HCT116 (cell line): Measurements from ENCODE around the gene TENT4A. TPM values are rescaled to one million over a fixed set of nuclear protein-coding genes. Genes with fewer than 3 reads are reported as not detected.

Source experiments
- ATAC-seq: fragments of 200-7000 bp; cut with Tn5 transposase; 2 replicates; pipeline ENCODE4 v1.9.1; 2020; ENCODE audit warnings: mild to moderate bottlenecking, moderate library complexity
- BruUV-seq: library from RNA; stranded (reverse); fragments of 400-500 nt; replicated peaks from 2 replicates; lab custom pipeline; 2021; lab: Mats Ljungman, UMichigan
- CTCF ChIA-PET: fragments of 300-600 bp; sonication (Branson Sonifier 250); formaldehyde crosslinking; loops from one replicate; lab custom pipeline; 2021; ENCODE audit warnings: antibody characterized with exemption; lab: Charles Lee
- POLR2A ChIA-PET: fragments of 300-600, 350-600 bp; sonication (Branson Sonifier 250); formaldehyde crosslinking; loops from one replicate; lab custom pipeline; 2021; ENCODE audit warnings: antibody characterized with exemption; lab: Charles Lee
- RAD21 ChIA-PET, 2 experiments: fragments of 300-600 bp; sonication (Branson Sonifier 250); formaldehyde crosslinking; loops; one replicate each; lab custom pipeline; 2023; ENCODE audit warnings: low total read pairs in 2 of 2; ENCODE audit not compliant: uncharacterized antibody in 2 of 2, unreplicated experiment in 2 of 2, low non-redundant PET in 1 of 2; lab: Charles Lee
- DNase-seq: peaks from one replicate; pipeline ENCODE4 v3.0.0-alpha.2; 2010; ENCODE audit warnings: low read depth, low spot score
- H2AFZ ChIP-seq: fragments of 200-600 bp; shearing (Covaris generic), sonication (generic); 2 replicates; pipeline ENCODE4 v1.6.1; 2017; ENCODE audit warnings: low read depth, mixed run types, mixed read lengths, antibody characterized with exemption, low read length; ENCODE audit not compliant: poor library complexity, severe bottlenecking
- H3K27ac ChIP-seq: 2 replicates; pipeline ENCODE4 v1.5.1; 2012; ENCODE audit warnings: low read depth, low read length
- H3K27me3 ChIP-seq: fragments of 200-600 bp; sonication (generic); 2 replicates; pipeline ENCODE4 v1.6.1; 2016; ENCODE audit warnings: mixed run types, low read length, mixed read lengths; ENCODE audit not compliant: insufficient read depth
- H3K36me3 ChIP-seq, 2 experiments: fragments of 200-500 bp in 1 of 2; fragments of 200-600 bp in 1 of 2; sonication (Bioruptor generic) in 1 of 2; sonication (generic) in 1 of 2; 2 replicates each; pipeline versions ENCODE4 v1.5.1 to v1.6.1; 2014 to 2016; ENCODE audit warnings: low read length in 2 of 2, inconsistent platforms in 1 of 2, mixed read lengths in 1 of 2, mixed run types in 1 of 2; ENCODE audit not compliant: insufficient read depth in 2 of 2, control insufficient read depth in 1 of 2
- H3K4me1 ChIP-seq, 2 experiments: fragments of 200-600 bp in 1 of 2; sonication (generic) in 1 of 2; 2 replicates each; pipeline versions ENCODE4 v1.5.1 to v1.6.1; 2012 to 2017; ENCODE audit warnings: low read length in 2 of 2, inconsistent platforms in 1 of 2, mild to moderate bottlenecking in 1 of 2, mixed read lengths in 1 of 2, mixed run types in 1 of 2, moderate library complexity in 1 of 2; ENCODE audit not compliant: insufficient read depth in 2 of 2, control insufficient read depth in 1 of 2
- H3K4me2 ChIP-seq: fragments of 200-600 bp; sonication (generic); 2 replicates; pipeline ENCODE4 v1.6.1; 2017; ENCODE audit warnings: mixed run types, low read length, mixed read lengths
- H3K4me3 ChIP-seq, 2 experiments: fragments of 200-600 bp in 1 of 2; sonication (generic) in 1 of 2; replicated peaks in 1 of 2; 2 replicates each; pipeline ENCODE4 v1.5.1; 2011 to 2016; ENCODE audit warnings: low read length in 2 of 2, control low read depth in 1 of 2, low read depth in 1 of 2, mild to moderate bottlenecking in 1 of 2, mixed read lengths in 1 of 2, mixed run types in 1 of 2
- H3K79me2 ChIP-seq: fragments of 200-600 bp; sonication (generic); 2 replicates; pipeline ENCODE4 v1.6.1; 2017; ENCODE audit warnings: mild to moderate bottlenecking, mixed run types, low read length, moderate library complexity, mixed read lengths; ENCODE audit not compliant: insufficient read depth
- H3K9ac ChIP-seq: fragments of 200-600 bp; sonication (generic); 2 replicates; pipeline ENCODE4 v1.6.1; 2016; ENCODE audit warnings: low read length, mixed read lengths
- H3K9me2 ChIP-seq: fragments of 200-600 bp; sonication (generic), shearing (Covaris generic); 2 replicates; pipeline ENCODE4 v1.6.1; 2017; ENCODE audit warnings: mixed run types, mild to moderate bottlenecking, moderate library complexity; ENCODE audit not compliant: insufficient read depth
- H3K9me3 ChIP-seq, 2 experiments: fragments of 200-500 bp in 1 of 2; fragments of 200-600 bp in 1 of 2; sonication (Bioruptor generic) in 1 of 2; sonication (generic) in 1 of 2; 2 replicates each; pipeline ENCODE4 v1.6.1; 2014 to 2017; ENCODE audit warnings: low read length in 2 of 2, mixed read lengths in 2 of 2, inconsistent platforms in 1 of 2, low read depth in 1 of 2, mild to moderate bottlenecking in 1 of 2, mixed run types in 1 of 2, moderate library complexity in 1 of 2; ENCODE audit not compliant: control insufficient read depth in 1 of 2, insufficient read depth in 1 of 2
- H4K20me1 ChIP-seq: fragments of 200-600 bp; sonication (generic), shearing (Covaris generic); 2 replicates; pipeline ENCODE4 v1.6.1; 2017; ENCODE audit warnings: mixed run types, mild to moderate bottlenecking, moderate library complexity; ENCODE audit not compliant: insufficient read depth
- CBX3 ChIP-seq: IDR thresholded peaks from 2 replicates; pipeline ENCODE4 v1.6.1; 2012; ENCODE audit warnings: low read depth
- ELF1 ChIP-seq: IDR thresholded peaks from 2 replicates; pipeline ENCODE4 v1.6.1; 2012; ENCODE audit warnings: low read depth, borderline replicate concordance
- EZH2 ChIP-seq: fragments of 200-600 bp; sonication (generic); IDR thresholded peaks from 2 replicates; pipeline ENCODE4 v1.6.1; 2017; ENCODE audit warnings: antibody characterized with exemption, mixed run types
- POLR2A ChIP-seq: IDR thresholded peaks from 2 replicates; pipeline ENCODE4 v1.7.0; 2011; ENCODE audit warnings: borderline replicate concordance; ENCODE audit not compliant: insufficient read depth, insufficient read length; ENCODE audit errors: extremely low read depth
- RAD21 ChIP-seq: IDR thresholded peaks from 2 replicates; pipeline ENCODE4 v1.6.1; 2012; ENCODE audit warnings: low read depth, mild to moderate bottlenecking
- SIN3A ChIP-seq: IDR thresholded peaks from 2 replicates; pipeline ENCODE4 v1.6.1; 2012; ENCODE audit warnings: low read depth
- TCF7L2 ChIP-seq: IDR thresholded peaks from 2 replicates; pipeline ENCODE4 v1.7.0; 2011; ENCODE audit warnings: borderline replicate concordance, inconsistent platforms; ENCODE audit not compliant: insufficient read depth, insufficient read length; ENCODE audit errors: extremely low read depth
- ZFX ChIP-seq: fragments of 450-650 bp; IDR thresholded peaks from 2 replicates; pipeline ENCODE4 v1.6.1; 2017
- ZNF274 ChIP-seq: fragments of 200-500 bp; sonication (Bioruptor generic); IDR thresholded peaks from 2 replicates; pipeline ENCODE4 v1.6.1; 2014; ENCODE audit warnings: mild to moderate bottlenecking, low read depth, low read length, inconsistent platforms
- intact Hi-C: fragments of 100-400 bp; cut with micrococcal nuclease; formaldehyde crosslinking; loops from 2 replicates; pipeline ENCODE4 v1.10.0; 2022
- total RNA-seq: library from RNA; stranded (reverse); gene quantifications from one replicate; pipeline ENCODE4 v1.2.1, GENCODE V29; 2021; ENCODE audit not compliant: unreplicated experiment
- TF ChIP-seq, protein P1 (sequence below): IDR thresholded peaks from 2 replicates; pipeline ENCODE4 v1.6.1; 2012; ENCODE audit warnings: low read depth

The TENT4A gene
- total RNA-seq, 1 experiment from 2014 or later = 39.8 TPM

DNA sequence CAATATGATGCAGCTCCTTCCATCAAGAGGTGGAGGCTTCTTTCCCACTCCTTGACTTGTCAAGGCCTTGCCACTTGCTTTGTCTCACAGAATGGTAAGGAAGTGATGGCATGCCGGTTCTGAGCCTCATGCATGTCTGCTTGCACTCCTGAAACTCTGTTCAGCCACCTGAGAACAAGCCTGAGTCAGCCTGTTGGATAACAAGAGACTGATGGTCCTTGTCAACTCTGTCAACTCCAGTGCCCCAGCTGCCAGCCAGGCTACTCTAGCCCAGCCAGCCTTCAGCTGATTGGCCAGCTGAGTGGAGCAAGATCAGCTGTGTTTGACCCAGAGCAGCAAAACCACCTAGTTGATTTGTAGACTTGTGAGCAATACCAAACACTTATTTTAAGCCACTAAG, 4.4 kb upstream of the TENT4A start:
- H3K4me3 ChIP-seq = no peak overlapping the region
- peaks cover 19 to 32% of the 10 kb centered on the region in 2 experiments for H3K4me1 ChIP-seq
- DNase-seq (no peak), ATAC-seq (no peak)
- CTCF ChIA-PET = no interaction called here
- no peaks in the 10 kb centered on the region for H3K79me2 ChIP-seq
- H3K9ac ChIP-seq = no peak overlapping the region
- no peak overlapping the region for H3K27ac ChIP-seq
- no TSS peak for BruUV-seq
- no peaks in the 10 kb centered on the region for H4K20me1 ChIP-seq
- intact Hi-C loops = no loop called here
- POLR2A ChIA-PET = no interaction called here
- H3K36me3 ChIP-seq = no peaks in the 10 kb centered on the region
- TF ChIP-seq TCF7L2 (no peak), ZNF274 (no peak), RAD21 (no peak), CBX3 (no peak), ZFX (no peak), SIN3A (no peak), EZH2 (no peak), POLR2A (no peak), ELF1 (no peak)
- TF ChIP-seq, protein P1, sequence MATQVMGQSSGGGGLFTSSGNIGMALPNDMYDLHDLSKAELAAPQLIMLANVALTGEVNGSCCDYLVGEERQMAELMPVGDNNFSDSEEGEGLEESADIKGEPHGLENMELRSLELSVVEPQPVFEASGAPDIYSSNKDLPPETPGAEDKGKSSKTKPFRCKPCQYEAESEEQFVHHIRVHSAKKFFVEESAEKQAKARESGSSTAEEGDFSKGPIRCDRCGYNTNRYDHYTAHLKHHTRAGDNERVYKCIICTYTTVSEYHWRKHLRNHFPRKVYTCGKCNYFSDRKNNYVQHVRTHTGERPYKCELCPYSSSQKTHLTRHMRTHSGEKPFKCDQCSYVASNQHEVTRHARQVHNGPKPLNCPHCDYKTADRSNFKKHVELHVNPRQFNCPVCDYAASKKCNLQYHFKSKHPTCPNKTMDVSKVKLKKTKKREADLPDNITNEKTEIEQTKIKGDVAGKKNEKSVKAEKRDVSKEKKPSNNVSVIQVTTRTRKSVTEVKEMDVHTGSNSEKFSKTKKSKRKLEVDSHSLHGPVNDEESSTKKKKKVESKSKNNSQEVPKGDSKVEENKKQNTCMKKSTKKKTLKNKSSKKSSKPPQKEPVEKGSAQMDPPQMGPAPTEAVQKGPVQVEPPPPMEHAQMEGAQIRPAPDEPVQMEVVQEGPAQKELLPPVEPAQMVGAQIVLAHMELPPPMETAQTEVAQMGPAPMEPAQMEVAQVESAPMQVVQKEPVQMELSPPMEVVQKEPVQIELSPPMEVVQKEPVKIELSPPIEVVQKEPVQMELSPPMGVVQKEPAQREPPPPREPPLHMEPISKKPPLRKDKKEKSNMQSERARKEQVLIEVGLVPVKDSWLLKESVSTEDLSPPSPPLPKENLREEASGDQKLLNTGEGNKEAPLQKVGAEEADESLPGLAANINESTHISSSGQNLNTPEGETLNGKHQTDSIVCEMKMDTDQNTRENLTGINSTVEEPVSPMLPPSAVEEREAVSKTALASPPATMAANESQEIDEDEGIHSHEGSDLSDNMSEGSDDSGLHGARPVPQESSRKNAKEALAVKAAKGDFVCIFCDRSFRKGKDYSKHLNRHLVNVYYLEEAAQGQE = no peak
- RAD21 ChIA-PET = no interaction called here
- H2AFZ ChIP-seq = no peak overlapping the region
- H3K9me3 ChIP-seq = no peaks in the 10 kb centered on the region
- H3K9me2 ChIP-seq = no peaks in the 10 kb centered on the region
- H3K4me2 ChIP-seq = no peak overlapping the region
- H3K27me3 ChIP-seq = no peaks in the 10 kb centered on the region
